Activated CD8-positive, alpha-beta memory T cell treated with anti-CD3 and anti-CD28 coated beads for 24 hours (primary cell): ENCODE measurements around the gene ETNPPL.

ENCODE experiments used
- DNase-seq: peaks from one replicate; pipeline ENCODE4 v3.0.0-alpha.2; 2020

ETNPPL gene

GRCh38 chr4:108693819-108694218 lies 69.0 kb downstream of the ETNPPL start:
- DNase-seq = no peak

- no peak for DNase-seq
Observed at GRCh38 chr4:108693211-108693610, 69.6 kb downstream of the ETNPPL start.
